ENCODE results near the gene SLC6A12.
"Not testable (repeated sequence)": the region's sequence is repeated elsewhere in the genome, so short reads cannot be mapped to it uniquely, and the experiment has no call there.

The SLC6A12 gene

GRCh38 chr12:236445-236844 is 22.5 kb upstream of the SLC6A12 start:
- no peak overlapping the region for H3K4me3 ChIP-seq (ENCODE audit: low read depth, low read length)
- TF ChIP-seq CTCF (IDR thresholded peaks at IDR 0.05; ENCODE audit: insufficient read depth, low read depth, low read length, missing control alignments), result no peak
- no peak for DNase-seq (ENCODE audit: low read depth)

DNA sequence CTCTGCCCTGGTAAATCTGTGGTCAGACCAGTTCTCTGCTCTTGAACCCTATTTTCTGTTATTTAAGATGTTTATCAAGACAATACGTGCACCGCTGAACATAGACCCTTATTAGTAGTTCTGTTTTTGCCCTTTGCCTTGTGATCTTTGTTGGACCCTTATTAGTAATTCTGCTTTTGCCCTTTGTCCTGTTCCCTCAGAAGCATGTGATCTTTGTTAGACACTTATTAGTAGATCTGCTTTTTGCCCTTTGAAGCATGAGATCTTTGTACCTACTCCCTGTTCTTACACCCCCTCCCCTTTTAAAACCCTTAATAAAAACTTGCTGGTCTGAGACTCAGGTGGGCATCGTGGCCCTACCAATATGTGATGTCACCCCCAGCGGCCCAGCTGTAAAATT is 22.0 kb upstream of the SLC6A12 start:
- DNase-seq (ENCODE audit: low read depth); H3K4me3 ChIP-seq (ENCODE audit: low read depth, low read length): not testable (repeated sequence)

GRCh38 chr12:234891-235415 is 21.0 kb upstream of the SLC6A12 start:
- no peak overlapping the region for H3K4me3 ChIP-seq (ENCODE audit: low read depth, low read length)
- no peak for DNase-seq (ENCODE audit: low read depth)
- TF ChIP-seq CTCF (IDR thresholded peaks at IDR 0.05; ENCODE audit: insufficient read depth, low read depth, low read length, missing control alignments), result no peak

- TF ChIP-seq CTCF (IDR thresholded peaks at IDR 0.05; ENCODE audit: insufficient read depth, low read depth, low read length, missing control alignments), result no peak
- H3K4me3 ChIP-seq (ENCODE audit: low read depth, low read length), result no peak overlapping the region
- no peak for DNase-seq (ENCODE audit: low read depth)
Observed at GRCh38 chr12:234019-234418, 20.1 kb upstream of the SLC6A12 start.

DNA sequence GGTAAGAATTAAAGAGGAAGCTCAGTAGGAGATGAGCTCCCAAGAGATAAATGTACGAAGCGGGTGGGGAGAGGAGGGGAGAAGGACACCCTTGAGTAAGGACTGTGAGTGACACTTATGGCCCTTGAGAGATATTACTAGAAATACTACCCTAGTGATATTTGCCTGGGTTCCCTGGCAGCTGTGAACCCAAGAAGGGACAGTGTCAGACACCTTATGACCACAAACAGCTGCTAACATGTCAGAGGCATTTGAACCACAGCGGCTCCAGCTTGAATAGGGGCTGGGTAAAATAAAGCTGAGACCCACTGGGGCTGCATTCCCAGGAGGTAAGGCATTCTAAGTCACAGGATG is 19.6 kb upstream of the SLC6A12 start:
- no peak overlapping the region for H3K4me3 ChIP-seq (ENCODE audit: low read depth, low read length)
- DNase-seq (ENCODE audit: low read depth), result no peak
- TF ChIP-seq CTCF (IDR thresholded peaks at IDR 0.05; ENCODE audit: insufficient read depth, low read depth, low read length, missing control alignments), result no peak

DNA sequence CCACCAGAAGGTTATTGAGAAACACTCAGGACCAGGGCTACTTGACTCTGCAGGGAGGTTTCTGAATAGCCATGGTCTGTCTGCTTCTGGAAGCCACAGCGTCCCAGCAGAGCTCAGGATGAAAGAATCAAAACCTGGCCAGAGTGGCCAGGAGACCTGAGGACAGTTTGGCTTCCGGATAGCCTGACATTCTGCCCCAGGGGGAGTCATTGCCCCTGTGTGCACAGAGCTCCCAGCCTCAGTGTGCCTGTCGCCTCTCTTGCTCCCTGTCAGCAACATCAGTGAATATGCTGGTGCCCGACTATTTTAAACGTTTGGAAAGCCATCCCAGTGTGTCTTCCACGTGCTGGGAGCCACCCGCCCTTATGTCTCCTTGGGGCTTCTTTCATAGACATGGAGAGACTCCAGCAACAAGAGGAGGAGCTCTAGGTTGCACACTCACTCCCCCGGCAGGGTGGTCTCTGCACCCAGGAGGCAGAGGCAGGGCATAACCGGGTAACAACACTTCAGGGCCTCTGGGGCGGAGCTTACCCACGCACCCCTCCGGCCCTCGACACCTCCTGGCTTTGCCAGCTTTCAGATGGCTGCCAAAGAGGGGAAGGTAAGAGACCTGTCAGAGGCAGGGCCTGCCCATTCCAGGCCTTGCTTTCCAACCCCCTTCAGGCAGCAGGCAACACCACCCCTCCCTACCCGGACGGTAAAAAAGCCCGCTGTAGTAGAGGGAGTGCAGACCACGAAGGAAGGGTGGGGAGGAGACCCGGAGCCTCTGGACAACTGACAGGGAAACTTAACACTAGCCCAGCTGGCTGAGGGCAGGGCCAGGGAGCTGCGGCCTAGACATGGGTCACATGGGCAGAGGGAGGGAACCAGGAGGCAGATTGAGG is 19.0 kb upstream of the SLC6A12 start:
- no peak overlapping the region for H3K4me3 ChIP-seq (ENCODE audit: low read depth, low read length)

More for the DNA sequence above, 19.0 kb upstream of the SLC6A12 start:
- no peak for DNase-seq (ENCODE audit: low read depth)
- TF ChIP-seq CTCF (IDR thresholded peaks at IDR 0.05; ENCODE audit: insufficient read depth, low read depth, low read length, missing control alignments), result no peak
